GM18520 (cell line): ENCODE measurements around the gene RBM47.
"Not testable (repeated sequence)": the region's sequence is repeated elsewhere in the genome, so short reads cannot be mapped to it uniquely, and the experiment has no call there.

Experiments
- ATAC-seq: cut with Tn5 transposase; IDR thresholded peaks from one replicate; pipeline ENCODE4 v1.9.1; 2021; ENCODE audit not compliant: unreplicated experiment

RBM47 gene

GRCh38 chr4:40629401-40630334 is at the start of gene RBM47:
Gene RBM47, minus strand, starts transcription at chr4:40629864. Its CDS starts 190,971 bp downstream, at chr4:40438893.
- ATAC-seq = peak; percentile 29

GRCh38 chr4:40678421-40678820 is 48.8 kb upstream of the RBM47 start:
- ATAC-seq = no peak

- ATAC-seq = no peak
Measured at GRCh38 chr4:40675166-40675565, 45.5 kb upstream of the RBM47 start.

GRCh38 chr4:40672528-40673522 is 43.2 kb upstream of the RBM47 start:
- ATAC-seq = peak; percentile 70

- no peak for ATAC-seq
Measured at GRCh38 chr4:40669504-40669903, 39.8 kb upstream of the RBM47 start.

GRCh38 chr4:40665842-40666241 is 36.2 kb upstream of the RBM47 start:
- no peak for ATAC-seq

- ATAC-seq = peak; percentile 64
Measured at GRCh38 chr4:40662962-40663604, 33.4 kb upstream of the RBM47 start.

GRCh38 chr4:40661803-40662202 is 32.1 kb upstream of the RBM47 start:
- no peak for ATAC-seq

- ATAC-seq = peak; percentile 92
Measured at GRCh38 chr4:40656201-40656863, 26.7 kb upstream of the RBM47 start.

- no peak for ATAC-seq
Measured at GRCh38 chr4:40651280-40651679, 21.6 kb upstream of the RBM47 start.

GRCh38 chr4:40649321-40649720 is 19.7 kb upstream of the RBM47 start:
- ATAC-seq = no peak

GRCh38 chr4:40648742-40649281 is 19.1 kb upstream of the RBM47 start:
- ATAC-seq = no peak

GRCh38 chr4:40648131-40648530 is 18.5 kb upstream of the RBM47 start:
- no peak for ATAC-seq

GRCh38 chr4:40645586-40645985 is 15.9 kb upstream of the RBM47 start:
- no peak for ATAC-seq

- ATAC-seq = no peak
Measured at GRCh38 chr4:40632080-40632479, 2.4 kb upstream of the RBM47 start.

GRCh38 chr4:40630335-40631021 is 814 bp upstream of the RBM47 start:
- peak; percentile 46 for ATAC-seq

GRCh38 chr4:40628888-40629287 is 776 bp downstream of the RBM47 start:
- ATAC-seq = no peak

GRCh38 chr4:40628407-40628806 is 1.3 kb downstream of the RBM47 start:
- not testable (repeated sequence) for ATAC-seq

GRCh38 chr4:40627540-40627939 is 2.1 kb downstream of the RBM47 start:
- no peak for ATAC-seq
